Activated T-cell treated with anti-CD3 and anti-CD28 coated beads for 4 hours (primary cell): ENCODE data around the gene MLYCD.
A peak's percentile ranks its signal among the peaks of the same experiment; 100 is the strongest.

Experiments used
- DNase-seq: peaks from one replicate; pipeline ENCODE4 v3.0.0-alpha.2; 2020

The MLYCD gene

DNA sequence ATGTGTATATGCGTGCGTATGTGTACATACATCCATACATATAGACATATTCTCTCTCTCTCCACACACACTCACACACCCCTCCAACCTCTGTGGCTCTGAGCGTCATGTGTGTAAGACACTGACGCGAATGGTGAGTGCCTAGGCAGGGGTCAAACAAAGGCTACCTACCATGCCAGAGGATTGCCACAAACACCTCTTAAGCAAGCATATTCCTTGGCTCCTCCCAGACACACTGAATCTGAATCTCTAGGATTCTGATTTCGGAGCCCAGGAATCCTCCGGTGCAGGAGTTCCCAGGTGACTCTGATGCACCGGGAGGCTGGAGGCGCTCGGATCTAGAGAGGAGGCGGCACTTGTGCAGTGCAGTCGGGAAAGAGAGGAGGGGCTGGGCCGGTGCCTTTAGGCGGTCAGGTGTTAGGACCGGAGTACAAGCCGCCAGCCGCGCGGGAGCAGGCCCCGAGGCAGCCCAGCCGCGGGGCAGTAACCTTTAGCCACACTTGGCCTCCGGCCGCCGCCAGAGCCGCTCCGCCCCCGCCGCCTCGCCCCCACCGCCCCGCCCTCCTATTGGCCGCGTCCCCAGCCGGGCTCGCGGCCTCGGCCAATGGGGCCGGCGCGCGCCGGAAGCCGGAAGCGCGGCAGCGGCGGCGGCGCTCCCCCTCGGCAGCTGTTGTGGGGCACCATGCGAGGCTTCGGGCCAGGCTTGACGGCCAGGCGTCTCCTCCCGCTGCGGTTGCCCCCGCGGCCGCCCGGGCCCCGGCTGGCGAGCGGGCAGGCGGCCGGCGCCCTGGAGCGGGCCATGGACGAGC, at the start of gene MLYCD:
TSS of gene MLYCD (plus strand) at position 653 of the 809 bp plus-strand sequence. CDS start at position 683, 30 bp downstream.
- peak; percentile 51 for DNase-seq

DNA sequence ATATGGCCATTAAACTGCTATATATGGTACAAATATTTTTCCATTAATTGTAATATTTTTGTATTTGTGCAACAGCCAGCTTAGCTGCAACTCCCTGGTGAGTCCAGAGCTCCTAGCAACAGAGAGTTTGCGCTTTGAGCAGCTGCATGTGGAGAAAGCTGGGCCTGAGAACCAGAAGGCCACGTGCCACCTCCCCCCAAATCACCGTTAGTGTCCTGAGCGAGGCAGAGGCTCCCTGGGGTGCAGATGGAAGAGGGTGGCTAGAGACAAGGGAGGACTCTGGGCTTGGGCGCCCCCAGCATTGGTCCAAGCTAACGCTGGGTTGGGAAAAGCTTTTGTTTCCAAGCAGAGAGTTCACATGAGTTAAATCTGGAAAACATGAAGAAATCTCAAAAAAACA, 49.5 kb upstream of the MLYCD start:
- DNase-seq: no peak

DNA sequence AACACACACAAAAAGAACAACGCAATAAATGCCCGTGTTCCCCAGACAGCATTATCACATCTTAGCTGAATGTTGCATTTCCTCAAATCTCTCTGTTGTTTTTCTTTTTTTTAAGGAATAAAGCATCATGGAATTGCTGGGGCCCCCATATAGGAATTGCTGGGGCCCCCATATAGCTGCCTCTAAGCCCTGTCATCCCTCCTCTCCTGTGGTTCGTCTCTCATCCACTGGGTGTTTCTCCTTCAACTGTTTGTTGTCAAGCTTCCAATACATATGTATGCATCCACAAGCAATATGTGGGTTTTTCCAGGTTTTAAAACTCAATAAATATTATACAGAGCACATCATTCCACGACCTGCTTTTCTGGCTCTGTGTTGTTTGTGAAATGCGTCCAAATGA, 48.0 kb upstream of the MLYCD start:
- no peak for DNase-seq

DNA sequence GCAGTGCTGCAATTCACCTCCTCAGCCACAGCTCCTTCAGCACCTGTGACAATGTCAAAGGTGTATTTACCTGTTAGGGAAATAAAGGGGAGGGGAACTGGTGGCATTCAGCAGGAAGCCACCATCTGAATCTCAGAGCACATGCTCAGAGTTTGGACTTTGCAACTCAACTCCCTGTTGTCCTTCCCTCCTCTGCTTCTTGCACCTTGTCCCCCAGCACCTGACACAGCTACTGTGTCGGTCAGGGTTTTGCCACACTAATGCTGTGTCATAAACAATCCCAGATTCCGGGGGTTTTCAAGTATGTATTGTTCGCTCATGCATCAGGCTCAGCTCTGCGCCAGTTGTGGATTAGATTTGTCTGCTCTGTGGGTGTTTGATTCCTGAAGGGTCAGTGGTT, 47.4 kb upstream of the MLYCD start:
- no peak for DNase-seq

DNA sequence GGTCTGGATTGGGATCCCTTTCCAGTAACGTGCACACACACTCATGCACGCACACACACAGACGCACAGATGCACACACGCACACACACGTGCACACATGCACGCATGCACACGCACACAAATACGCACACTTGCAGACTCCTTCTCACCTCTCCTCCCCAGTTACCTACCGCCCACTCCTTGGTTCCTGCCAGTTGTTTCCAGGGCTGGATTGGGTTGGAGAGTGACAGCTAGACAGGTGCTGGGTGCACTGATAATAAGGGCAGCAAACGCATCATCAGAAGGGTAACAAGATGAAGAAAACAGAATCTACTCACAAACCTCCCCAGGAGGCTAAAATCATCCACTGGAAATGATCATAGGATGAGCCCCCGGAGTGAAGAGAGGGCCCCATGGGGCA, 46.1 kb upstream of the MLYCD start:
- DNase-seq: no peak

DNA sequence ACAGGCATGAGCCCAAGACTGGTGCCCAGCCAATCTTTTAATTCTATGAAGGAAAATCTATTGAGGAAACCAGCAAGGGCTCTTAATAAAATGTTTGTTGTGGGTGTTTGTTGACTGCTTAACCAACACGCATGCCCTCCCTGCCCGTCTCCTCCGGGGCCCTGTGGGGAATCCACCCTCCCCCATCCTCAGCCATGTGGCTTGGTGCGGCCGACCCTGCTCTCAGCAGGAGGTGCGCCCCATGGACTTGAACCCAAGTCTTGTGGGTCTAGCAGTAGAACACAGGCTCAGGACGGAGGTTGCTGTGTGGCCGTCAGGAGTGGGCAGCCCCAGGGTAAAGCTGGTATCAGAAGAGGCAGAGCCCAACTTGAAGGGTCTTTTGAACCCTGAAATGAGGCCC, 45.1 kb upstream of the MLYCD start:
- DNase-seq: no peak

DNA sequence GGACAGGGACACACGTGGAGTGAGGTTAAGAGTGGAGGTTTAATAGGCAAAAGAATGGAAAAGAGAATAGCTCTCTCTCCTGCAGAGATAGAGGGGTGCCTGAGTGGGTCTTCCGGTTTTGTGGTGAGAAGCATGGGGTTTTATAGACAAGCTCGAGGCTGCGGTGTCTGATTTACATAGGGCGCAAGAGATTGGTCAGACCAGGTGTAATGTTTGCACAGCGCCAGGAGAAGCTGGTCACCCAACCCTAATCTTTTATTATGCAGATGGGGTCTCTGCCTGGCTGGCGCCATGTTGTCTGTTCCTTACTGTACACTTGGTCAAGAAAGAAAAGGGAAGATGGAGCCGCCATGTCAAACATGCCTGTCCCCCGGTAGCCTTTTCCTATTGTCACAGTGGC, 44.5 kb upstream of the MLYCD start:
- no peak for DNase-seq

DNA sequence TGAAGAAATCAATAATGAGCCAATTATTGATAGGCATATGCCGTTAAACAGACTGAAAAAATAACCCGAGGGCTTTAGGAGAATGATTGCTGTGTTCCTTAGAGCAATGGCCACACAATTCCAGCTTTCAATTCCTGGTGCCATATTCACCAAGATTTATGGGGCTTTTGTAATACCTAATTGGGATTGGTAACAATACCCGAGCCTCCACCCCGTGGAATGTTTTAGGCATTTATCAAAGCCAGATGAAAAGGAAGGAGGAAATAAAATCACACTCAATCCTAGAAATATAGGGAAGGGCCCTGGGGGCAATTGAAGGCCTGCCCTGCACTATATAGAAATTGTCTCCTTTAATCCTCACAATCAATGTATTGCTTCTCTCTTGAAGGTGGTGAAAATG, 42.1 kb upstream of the MLYCD start:
- DNase-seq: no peak

DNA sequence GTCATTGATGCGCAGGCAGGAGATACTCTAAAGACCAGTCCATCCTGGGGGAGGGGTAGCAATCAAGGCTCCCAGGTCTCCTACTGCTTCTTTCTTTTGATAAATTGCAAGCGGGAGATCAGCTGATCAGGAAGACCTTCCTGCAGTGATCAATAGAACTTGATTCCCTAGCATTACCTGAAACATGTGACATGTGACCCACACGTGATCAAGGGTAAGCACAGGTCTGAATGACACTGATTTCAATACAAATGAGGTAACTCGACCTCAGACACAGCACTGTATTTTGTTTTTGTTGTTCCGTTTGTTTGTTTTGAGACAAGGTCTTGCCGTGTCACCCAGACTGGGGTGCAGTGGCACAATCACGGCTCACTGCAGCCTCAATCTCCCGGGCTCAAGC, 39.6 kb upstream of the MLYCD start:
- no peak for DNase-seq

DNA sequence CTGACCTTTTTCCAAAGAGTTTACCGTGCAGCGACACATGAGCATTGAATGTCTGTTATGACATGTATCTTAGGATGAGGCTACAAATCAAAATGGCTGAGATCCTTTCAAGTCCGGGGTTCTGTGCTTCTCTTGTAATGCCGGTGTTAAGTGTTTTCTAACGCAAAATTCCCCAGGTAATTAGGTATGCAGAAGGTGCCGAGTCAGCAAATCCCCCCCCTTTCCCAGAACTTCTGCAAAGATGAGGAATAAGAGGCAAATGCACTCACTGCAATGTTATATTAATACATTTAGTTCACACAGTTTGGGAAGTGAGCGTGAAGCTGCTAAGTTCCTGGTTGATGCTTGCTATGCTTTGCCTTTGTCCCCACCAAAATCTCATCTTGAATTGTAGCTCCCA, 36.3 kb upstream of the MLYCD start:
- no peak for DNase-seq

DNA sequence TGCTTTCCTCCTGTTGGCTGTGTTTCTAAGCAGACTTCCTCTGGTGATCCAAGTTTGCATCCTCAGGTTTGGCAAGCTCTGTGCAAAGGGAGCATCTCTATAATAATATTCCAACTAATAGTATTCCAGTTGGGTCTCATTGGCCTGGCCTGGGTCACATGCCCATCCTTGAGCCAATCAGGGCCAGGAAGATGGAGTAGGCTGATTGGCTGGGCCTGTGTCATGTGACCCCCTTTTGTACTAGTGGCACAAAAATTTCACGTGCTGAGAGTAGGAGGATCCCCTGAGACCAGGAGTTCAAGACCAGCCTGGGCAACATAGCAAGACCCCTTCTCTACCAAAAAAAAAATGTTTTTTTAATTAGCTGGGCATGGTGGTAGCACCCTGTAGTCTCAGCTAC, 35.2 kb upstream of the MLYCD start:
- DNase-seq: no peak

DNA sequence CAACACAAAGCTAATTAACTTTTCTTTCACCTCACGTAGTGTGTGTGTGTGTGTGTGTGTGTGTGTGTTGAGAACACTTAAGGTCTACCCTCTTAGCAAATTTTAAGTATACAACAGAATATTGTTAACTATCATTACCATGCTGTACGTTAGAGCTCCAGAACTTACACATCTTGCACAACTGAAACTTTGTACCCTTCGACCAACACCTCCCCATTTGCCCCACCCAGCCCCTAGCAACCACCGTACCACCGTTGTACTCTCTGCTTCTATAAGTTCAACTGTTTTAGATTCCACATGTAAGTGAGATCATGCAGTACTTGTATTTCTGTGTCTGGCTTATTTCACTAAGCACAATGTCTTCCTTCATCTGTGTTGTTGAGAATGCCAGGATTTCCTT, 28.1 kb upstream of the MLYCD start:
- no peak for DNase-seq

DNA sequence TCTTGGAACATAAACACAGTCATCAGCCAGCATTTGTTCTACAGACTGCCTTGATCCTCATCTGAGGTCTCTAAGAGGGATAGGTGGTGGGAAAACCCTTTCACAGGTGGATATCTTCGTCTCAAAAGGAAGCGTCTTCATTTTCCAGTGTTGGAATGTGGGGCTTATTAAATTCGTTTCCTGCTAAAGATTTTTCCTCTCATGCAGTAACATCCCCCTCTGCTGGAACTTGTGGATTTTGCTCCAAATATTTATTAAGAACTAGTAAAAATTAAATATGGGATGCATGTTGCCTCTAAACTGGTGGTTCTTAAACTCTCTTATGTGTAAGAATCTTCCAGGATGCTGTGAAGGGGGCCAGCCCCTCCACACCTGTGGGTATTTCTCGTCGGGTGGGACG, 20.1 kb upstream of the MLYCD start:
- DNase-seq: no peak

DNA sequence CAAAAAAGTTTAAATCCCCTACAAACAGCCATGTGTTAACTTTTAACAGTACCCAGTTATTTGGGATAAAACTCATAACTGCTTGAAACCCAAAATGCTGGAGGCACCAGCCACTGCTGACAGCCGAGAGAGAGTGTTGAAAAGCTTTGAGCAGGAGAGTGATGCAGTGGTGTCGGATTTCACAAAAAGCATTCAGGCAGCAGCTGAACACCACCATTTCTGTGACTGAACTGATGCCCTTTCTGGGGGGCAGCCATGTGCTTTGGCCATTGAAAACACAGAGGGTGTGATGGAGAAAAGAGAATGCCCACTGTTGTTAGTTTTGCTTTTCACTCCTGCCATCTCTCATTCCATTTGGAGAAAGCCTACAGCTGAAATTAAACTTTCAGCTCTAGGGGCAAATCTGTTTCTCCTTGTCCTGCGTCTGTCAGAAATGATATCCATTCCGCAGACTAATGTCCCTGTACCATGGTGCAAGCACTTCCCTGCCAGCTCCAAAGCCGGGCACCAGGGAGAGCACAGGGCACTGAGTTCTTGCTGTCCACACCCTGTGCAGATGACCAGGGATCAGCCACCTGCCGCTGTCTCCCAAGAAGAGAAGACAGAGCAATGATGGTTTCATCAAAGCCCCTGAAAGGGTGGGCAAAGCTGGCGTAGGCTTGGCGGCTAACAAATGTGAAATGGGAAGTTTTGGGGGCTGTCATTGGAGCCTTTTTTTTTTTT, 16.6 kb upstream of the MLYCD start:
- DNase-seq: no peak

DNA sequence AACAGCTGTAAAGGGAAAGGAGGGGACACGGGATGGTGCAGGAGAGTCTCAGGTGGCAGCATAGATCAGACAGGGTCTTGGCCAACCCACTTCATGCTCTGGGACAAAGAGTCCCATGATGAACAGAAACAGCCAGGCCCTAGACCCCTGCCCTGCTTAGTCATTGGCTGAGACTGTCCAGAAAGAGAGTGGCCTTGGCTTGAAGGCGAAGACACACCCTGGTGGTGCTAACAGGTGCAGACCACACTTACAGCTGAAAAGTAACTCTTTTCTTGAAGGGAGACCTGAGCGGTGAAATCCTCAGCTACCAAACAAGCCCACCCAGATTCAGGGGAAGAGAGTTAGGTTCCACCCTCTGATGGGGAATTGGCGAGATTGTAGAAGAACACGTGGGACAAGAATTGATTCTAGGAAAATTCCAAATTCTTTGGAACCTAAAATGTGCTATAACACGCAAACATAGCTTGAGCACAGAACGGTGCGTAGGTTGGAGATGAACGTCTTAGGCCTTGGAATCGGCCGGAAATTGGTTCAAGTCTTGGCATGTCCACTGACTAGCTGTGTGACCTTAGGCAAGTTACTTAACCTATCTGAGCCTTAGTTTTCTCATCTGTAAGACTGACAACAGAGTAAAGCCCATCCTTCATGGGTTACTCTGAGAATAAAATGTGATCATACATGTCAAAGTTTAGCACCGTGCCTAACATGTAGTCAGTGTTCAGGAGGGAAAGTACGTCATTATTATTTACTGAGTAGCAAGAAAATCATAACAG, 12.5 kb upstream of the MLYCD start:
- no peak for DNase-seq

DNA sequence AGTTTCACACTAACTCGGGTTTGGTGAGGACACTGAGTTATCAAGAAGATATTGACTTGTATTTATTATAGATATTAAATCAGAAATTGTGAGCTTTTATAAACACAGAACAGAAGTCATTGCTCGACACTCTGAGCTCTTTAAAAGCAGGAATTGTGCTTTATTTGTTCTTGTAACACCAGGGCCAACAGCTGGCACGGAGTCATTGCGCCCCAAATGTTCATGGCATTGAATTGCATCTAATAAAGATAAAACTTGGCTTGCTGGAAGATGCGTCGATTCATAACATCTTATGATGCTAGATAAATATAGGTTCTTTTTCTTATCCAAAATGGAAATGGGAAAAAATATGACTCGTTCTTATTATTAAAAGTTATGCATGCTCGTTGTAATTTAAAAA, 11.8 kb upstream of the MLYCD start:
- DNase-seq: no peak

DNA sequence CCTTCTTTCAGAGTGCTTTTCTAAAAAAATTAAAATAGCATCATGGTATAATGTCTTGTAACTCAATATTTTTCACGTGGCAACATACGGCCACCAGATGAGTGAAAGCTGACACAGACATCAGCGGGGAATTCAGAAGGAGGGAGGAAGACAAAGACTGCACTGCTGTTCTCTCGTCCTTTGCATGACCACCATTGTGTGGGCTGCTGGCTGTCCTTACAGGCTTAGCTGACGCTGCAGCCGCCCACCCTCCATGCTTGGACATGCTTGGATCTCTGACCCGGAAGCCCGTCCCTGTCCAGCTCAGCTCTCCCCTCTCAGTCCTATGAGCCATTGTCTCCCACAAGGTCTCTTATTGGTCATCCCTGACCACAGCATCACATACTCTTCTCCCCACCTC, 11.4 kb upstream of the MLYCD start:
- no peak for DNase-seq

DNA sequence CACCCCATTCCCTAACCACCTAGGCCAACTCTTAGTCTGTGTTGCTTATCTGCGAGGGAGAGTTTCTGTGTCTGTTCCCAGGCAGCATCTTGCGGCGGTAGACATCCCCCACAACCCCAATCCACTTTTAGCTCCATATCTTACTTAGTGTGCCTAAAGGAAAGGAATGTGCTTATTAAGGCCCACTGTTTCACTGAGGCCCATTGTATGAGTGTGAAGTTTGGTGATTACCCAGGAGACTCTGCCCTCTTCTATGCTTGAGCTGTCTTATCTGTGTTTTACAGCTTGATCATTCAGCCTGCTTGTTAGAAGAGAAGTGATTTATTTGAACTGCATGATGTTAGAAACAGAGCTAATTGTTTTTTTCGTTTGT, 10.3 kb upstream of the MLYCD start:
- no peak for DNase-seq

DNA sequence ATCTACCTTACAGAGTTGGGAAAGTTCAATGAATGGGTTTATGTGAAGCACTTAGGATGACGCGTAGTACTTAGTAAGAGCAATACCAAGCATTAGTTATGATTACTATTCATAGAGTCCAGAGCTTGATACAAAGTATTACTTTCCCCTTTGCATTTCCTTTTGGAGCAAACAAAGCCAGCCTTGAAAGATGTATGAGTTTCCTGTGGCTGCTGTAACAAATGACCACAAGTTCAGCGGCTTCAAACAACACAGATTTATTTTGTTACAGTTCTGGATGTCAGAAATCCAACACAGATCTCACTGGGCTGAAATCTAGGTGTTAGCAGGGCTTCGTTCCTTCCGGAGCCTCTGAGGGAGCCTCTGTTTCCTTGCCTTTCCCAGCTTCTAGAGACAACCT, 8.6 kb upstream of the MLYCD start:
- no peak for DNase-seq

DNA sequence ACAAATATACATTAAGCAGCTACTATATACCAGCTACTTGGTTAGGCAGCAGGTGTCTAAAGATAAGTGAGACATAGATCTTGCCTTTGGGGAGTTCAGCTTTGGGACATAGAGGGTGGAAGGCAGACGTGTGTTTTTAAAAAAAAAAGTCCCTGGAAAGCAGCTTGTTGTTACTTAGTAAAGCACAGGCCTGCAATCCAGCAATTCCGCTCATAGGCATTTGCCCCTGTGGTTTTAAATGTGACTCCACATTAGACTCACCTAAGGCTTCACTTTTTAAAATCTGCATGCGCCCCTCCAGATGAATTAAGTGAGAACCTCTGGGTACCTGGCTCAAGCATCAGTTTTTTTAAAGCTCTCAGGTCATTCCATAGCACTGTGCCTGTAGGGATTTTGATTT, 7.2 kb upstream of the MLYCD start:
- no peak for DNase-seq

DNA sequence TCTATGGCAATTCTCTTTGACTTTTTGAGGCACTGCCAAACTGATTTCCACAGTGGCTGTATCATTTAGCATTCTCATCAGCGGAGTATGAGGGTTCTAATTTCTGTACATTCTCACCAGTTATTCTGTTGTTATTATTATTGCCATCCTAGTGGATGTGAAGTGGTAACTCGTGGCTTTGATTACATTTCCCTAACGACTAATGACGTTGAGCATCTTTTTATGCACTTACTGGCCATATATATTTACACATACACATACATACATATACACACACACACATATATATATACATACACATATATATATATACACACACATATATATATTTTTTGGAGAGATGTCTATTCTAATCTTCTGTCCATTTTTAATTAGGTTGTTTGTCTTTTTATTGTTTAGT, 3.7 kb upstream of the MLYCD start:
- DNase-seq: no peak

DNA sequence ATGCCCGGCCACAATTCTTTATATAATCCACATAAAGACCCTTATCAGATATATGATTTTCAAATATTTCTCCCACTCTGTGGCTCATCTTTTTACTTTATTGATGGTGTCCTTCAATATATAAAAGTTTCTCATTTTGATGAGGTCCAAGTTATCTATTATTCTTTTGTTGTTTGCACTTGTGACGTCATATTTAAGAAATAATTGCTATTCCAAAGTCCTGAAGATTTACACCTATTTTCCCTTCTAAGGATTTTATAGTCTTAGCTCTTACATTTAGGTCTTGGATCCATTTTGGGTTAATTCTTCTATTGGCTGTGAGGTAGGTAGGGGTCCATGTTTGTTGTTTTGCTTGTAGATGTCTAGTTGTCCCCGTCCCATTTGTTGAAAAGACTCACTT, 3.0 kb upstream of the MLYCD start:
- DNase-seq: no peak

DNA sequence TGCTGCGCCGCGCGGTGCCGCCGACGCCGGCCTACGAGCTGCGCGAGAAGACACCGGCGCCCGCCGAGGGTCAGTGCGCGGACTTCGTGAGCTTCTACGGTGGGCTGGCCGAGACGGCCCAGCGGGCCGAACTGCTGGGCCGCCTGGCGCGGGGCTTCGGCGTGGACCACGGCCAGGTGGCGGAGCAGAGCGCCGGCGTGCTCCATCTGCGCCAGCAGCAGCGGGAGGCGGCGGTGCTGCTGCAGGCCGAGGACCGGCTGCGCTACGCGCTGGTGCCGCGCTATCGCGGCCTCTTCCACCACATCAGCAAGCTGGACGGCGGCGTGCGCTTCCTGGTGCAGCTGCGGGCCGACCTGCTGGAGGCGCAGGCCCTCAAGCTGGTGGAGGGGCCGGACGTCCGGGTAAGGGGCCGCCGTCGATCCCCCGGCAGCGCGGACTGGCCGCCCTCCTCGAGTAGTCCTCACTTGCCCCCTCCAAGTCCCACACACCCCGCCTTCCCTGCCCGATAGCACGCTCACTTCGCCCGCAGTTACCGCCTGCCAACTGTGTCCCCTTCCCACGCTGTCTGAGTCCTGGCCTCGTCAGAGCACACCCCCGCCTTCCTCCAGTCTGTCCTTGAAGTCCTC, 470 bp downstream of the MLYCD start:
- peak; percentile 38 for DNase-seq

DNA sequence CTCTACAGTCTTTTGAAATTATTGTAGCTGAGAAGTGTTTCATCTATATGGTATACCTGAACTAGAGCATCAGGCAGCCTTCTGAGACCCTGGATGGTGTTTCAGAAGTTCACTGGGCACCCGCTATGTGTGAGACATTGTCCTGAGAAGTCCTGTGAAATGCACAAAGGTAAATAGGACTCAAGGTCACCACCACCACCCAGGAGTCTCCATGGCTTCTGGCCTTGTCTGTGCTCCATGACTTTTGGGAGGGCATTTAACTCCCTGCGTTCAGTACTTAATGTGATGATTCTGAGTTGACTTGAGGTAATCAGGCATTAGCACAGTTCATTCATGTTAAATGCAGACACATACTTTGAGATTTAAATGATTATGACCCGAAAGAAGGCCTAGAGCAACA, 1.1 kb downstream of the MLYCD start:
- no peak for DNase-seq
